IPS-15b (cell line): ENCODE results near the gene TSPEAR.

Source experiments
- H3K27me3 ChIP-seq: one replicate; pipeline ENCODE4 v1.6.1; 2013; ENCODE audit warnings: low read length; ENCODE audit not compliant: control insufficient read depth, insufficient read depth
- H3K36me3 ChIP-seq: one replicate; pipeline ENCODE4 v1.6.1; 2013; ENCODE audit warnings: low read length; ENCODE audit not compliant: control insufficient read depth, insufficient read depth
- H3K4me1 ChIP-seq: one replicate; pipeline ENCODE4 v1.6.1; 2013; ENCODE audit warnings: mild to moderate bottlenecking, low read length; ENCODE audit not compliant: control insufficient read depth, insufficient read depth
- H3K4me3 ChIP-seq: one replicate; pipeline ENCODE4 v1.5.1; 2013; ENCODE audit warnings: low read depth, low read length
- H3K9ac ChIP-seq: one replicate; pipeline ENCODE4 v1.6.1; 2013; ENCODE audit warnings: low read depth, mild to moderate bottlenecking, low read length
- H3K9me3 ChIP-seq: one replicate; pipeline ENCODE4 v1.6.1; 2013; ENCODE audit warnings: mild to moderate bottlenecking, low read length; ENCODE audit not compliant: control insufficient read depth, insufficient read depth

TSPEAR gene

DNA sequence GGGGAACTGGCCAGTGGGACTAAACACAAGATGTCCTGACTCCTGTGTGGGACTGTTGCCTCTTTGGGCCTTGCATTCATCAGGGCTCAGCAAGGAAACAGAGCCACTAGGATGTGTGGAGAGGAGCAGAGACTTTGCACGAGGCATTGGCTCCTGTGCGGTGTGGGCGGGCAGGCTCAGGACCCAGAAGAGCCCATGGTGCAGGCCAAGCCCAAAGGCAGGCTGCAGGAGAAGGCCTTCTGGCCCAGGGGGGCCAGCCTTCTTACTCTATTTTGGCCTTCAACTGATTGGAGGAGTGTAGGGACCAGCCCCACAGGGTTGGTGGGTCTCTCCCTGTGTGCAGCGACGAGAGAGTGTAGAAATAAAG, 232.6 kb downstream of the TSPEAR start:
- Histone ChIP-seq H3K4me3 (no peak overlapping the region), H3K27me3 (no peaks in the 10 kb centered on the region), H3K36me3 (no peaks in the 10 kb centered on the region), H3K9me3 (no peaks in the 10 kb centered on the region), H3K4me1 (no peaks in the 10 kb centered on the region), H3K9ac (no peak overlapping the region)

DNA sequence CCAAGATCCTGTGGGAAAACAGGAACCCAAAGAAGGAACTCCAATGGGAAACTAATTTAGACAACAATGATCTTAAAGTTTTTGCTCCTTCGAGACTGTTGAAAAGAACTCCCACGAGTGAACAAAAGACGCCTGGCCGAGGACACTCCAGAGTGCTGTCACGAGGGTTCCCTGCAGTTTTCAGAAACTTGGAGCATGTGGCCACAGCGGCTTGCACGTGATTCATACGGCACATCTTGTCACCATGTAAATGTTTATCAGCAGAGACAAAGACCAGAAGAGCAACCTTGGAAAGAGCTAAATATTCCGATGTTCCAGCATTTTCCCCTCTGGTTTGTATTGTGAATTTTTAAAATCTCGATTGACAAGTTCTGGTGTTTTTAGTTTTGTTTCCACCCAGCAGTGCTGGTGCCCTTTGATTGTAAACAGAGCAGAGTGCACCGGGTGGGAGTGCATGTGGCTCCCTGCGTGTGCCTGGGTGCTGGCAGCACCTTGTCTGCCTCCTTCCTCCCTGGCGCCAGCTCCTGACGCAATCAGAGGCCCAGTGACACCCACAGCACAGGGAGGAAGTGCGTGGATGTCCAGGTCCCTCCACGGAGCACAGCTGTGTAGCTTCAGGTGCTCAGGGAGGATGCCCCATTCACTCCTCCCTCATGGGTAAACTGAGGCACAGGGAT, 233.1 kb downstream of the TSPEAR start:
- Histone ChIP-seq H3K4me3 (no peak overlapping the region), H3K4me1 (no peaks in the 10 kb centered on the region), H3K36me3 (no peaks in the 10 kb centered on the region), H3K9ac (no peak overlapping the region), H3K9me3 (no peaks in the 10 kb centered on the region), H3K27me3 (no peaks in the 10 kb centered on the region)

DNA sequence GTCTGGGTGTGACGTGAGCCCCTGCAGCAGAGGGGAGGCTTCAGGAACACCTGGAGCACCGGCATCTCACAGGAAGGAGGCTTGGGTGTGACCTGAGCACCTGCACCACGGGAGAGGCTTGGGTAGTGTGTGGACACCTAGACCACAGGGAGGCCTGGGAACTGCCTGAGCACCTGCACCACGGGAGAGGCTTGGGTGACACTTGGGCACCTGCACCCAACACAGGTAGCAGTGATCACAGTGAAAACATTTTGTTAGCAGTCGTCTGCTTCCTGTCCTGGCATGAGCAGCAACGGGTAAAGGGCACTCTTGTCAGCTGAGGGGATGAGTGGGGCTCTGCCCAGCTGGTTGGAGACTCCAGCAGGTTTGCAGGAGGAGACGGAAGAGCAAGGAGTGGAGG, 233.7 kb downstream of the TSPEAR start:
- no peaks in the 10 kb centered on the region for H3K36me3 ChIP-seq
- no peak overlapping the region for H3K9ac ChIP-seq
- H3K9me3 ChIP-seq, result no peaks in the 10 kb centered on the region
- H3K4me3 ChIP-seq, result no peak overlapping the region
- no peaks in the 10 kb centered on the region for H3K4me1 ChIP-seq
- no peaks in the 10 kb centered on the region for H3K27me3 ChIP-seq

DNA sequence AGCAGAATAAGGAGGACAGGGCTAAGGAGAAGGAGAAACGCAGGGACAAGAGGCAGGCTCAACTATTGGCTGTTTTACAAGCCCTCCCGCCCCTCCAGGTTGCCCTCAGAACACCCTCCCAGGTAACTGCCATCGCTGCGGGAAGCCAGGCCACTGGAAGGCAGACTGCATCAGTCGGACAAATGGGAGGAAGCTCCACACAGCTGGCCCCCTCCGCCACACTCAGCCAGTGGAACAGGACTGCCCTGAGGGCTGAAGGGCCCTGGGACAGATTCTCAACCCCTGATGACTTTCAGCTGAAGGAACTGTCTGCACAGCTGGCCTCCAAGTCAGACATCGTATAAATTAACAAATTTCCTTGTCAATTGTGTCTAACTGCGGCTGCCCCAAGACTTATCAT, 234.2 kb downstream of the TSPEAR start:
- Histone ChIP-seq H3K4me3 (no peak overlapping the region), H3K27me3 (no peaks in the 10 kb centered on the region), H3K36me3 (no peaks in the 10 kb centered on the region), H3K9ac (no peak overlapping the region), H3K9me3 (no peaks in the 10 kb centered on the region), H3K4me1 (no peaks in the 10 kb centered on the region)

DNA sequence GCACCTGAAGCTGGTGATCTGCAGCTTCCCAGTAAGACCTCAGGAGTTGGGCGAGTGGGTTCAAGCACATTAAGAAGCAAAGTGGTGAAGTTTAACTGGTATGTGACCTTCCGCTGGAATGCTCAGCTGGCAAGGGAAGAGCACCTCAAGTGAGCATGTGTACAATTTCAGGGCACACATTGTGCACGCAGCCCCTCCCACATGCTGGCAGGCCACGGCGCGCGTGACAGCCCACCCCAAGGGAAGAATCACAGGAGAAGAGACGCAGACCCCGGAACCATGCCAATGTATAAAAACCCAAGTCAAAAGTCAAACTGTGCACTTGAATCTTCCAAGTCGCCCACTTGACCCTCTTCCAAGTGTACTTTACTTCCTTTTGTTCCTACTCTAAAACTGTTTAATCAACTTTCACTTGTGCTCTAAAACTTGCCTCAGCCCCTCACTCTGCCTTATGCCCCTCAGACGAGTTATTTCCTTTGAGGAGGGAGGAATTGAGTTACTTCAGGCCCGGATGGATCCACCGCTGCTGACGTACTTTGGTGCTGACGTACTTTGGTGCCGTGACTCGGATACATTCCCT, 236.0 kb downstream of the TSPEAR start:
- Histone ChIP-seq H3K9me3 (no peaks in the 10 kb centered on the region), H3K9ac (no peak overlapping the region), H3K4me3 (no peak overlapping the region), H3K36me3 (no peaks in the 10 kb centered on the region), H3K27me3 (no peaks in the 10 kb centered on the region), H3K4me1 (no peaks in the 10 kb centered on the region)

DNA sequence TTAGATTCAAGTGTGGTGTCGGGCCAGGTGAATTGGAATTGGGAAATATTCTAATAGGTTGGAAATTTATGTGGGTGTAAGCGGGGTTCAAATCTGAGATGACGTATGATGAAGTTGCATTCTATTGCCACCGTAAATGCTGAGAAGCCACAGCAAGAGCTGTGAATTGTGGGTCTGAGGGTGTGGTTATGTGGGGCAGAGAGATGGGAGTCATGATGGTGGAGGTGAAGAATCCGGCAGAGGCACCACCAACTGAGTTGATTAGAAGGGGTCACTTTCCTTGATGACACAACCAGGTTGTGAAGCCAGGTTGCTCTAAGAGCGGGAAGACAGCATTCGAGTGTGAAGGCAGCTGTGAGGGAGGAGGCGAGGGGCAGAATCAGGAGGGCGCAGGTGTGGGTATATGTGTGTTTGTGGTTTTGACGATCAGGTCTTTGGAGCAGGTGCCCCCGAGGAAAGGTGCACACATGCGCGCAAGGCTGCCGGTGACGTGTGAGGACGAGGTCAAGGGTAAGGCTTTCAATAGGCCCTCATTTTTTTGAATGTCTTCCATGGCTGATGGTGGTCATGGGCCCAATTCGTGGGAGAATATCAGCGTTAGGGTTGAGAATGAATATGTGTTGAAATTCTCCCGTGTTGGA, 237.3 kb downstream of the TSPEAR start:
- H3K36me3 ChIP-seq, result no peaks in the 10 kb centered on the region
- no peak overlapping the region for H3K9ac ChIP-seq
- no peaks in the 10 kb centered on the region for H3K9me3 ChIP-seq
- H3K4me3 ChIP-seq, result no peak overlapping the region
- H3K27me3 ChIP-seq, result no peaks in the 10 kb centered on the region
- no peaks in the 10 kb centered on the region for H3K4me1 ChIP-seq

DNA sequence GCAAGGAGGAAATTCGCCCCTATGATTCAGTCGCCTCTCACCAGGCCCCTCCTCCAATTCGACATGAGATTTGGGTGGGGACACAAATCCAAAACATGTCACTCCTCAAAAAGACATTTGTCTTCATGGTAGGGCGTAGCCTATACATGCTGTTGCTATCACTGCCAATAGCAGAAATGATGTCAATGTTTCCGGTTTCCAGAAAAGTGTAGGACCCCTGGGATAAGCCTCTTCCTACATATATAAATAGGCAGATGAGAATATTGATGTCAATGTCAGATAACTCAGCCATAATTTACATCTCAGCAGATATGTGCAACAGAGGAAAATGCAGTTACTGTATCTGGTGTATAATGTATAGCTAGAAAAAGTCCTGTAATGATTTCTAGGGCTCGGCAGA, 239.4 kb downstream of the TSPEAR start:
- H3K9ac ChIP-seq, result no peak overlapping the region
- no peaks in the 10 kb centered on the region for H3K36me3 ChIP-seq
- no peaks in the 10 kb centered on the region for H3K27me3 ChIP-seq
- H3K4me3 ChIP-seq, result no peak overlapping the region
- no peaks in the 10 kb centered on the region for H3K4me1 ChIP-seq
- H3K9me3 ChIP-seq, result no peaks in the 10 kb centered on the region

DNA sequence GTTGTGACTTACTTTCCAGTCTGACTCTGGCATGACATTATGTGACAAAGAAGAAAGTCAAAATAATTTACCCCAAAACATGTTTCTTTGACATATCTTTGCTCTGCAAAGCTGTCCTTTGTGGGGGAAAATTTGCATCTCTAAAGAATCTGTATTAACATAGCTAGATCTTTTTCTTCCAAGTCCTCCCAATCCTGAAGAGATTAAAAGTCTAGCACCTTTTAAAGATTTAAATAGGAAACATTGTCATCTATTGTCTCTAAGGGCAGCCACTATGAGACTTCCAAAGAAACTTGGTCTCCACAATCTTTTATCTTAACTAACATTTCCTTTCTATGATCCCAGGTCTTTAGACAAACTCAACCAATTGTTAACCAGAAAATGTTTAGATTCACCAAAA, 240.0 kb downstream of the TSPEAR start:
- no peaks in the 10 kb centered on the region for H3K4me1 ChIP-seq
- no peak overlapping the region for H3K9ac ChIP-seq
- no peak overlapping the region for H3K4me3 ChIP-seq

DNA sequence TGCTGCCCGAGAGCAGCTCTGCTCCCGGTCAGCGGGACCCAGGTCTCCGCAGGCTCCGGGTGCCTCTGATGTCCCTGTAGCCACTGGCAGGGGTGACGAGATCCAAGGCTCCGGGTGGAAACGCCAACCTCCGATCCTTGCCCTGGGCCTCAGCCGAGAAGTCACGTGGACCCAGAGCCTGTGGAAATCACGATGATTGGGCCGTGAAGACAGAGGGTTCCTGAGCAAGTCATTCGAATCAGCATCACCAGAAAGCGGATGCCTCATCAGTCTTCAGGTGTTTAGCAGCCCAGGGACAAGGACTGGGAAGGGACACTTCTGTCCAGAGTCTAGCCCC, 243.5 kb downstream of the TSPEAR start:
- H3K4me1 ChIP-seq, result no peaks in the 10 kb centered on the region
- no peaks in the 10 kb centered on the region for H3K27me3 ChIP-seq
- H3K9ac ChIP-seq, result no peak overlapping the region
- no peaks in the 10 kb centered on the region for H3K9me3 ChIP-seq
- H3K4me3 ChIP-seq, result no peak overlapping the region
- no peaks in the 10 kb centered on the region for H3K36me3 ChIP-seq

More for the DNA sequence above, 240.0 kb downstream of the TSPEAR start:
- Histone ChIP-seq H3K9me3 (no peaks in the 10 kb centered on the region), H3K27me3 (no peaks in the 10 kb centered on the region), H3K36me3 (no peaks in the 10 kb centered on the region)

DNA sequence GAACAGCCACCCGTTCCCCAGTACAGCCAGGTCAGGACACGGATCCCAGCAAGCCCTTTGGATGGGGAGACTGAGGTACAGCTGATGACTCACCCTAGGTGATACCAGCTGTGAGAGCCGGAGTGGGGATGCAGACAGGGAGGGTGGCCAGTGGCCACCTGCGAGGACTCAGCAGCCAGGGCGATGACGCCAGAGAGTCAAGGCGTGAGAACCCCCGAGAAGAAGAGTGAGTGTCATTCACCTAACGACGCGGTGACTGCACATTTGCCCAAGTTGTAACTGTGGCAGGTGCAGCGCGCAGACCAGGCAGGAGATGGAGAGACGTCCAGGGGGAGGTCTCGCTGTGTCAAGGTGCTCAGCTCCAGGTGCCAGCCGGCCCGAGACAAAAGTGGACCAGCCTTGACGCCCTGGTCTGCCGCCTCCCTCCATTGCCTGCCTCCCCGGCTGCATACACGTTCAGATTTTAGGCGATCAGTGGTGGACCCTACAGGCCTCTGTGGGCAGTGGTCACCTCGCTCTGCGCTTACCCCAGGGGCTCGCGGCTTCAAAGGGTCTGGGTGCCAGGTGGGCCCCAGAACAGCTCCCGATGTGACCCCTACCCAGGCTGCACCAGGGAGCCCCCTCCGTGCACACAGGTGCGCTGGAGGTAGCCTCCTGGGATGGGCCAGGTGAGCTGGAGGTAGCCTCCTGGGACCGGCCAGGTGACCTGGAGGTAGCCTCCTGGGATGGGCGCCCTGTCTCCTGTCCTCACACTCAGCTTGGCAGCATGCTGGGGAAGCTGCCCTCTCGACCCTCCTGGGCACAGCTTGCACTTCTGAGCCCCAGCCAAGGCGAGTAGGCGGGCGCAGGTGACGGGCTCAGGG, 244.1 kb downstream of the TSPEAR start:
- H3K27me3 ChIP-seq, result no peaks in the 10 kb centered on the region
- H3K9me3 ChIP-seq, result no peaks in the 10 kb centered on the region
- H3K9ac ChIP-seq, result no peak overlapping the region
- no peaks in the 10 kb centered on the region for H3K4me1 ChIP-seq
- no peaks in the 10 kb centered on the region for H3K36me3 ChIP-seq
- no peak overlapping the region for H3K4me3 ChIP-seq

DNA sequence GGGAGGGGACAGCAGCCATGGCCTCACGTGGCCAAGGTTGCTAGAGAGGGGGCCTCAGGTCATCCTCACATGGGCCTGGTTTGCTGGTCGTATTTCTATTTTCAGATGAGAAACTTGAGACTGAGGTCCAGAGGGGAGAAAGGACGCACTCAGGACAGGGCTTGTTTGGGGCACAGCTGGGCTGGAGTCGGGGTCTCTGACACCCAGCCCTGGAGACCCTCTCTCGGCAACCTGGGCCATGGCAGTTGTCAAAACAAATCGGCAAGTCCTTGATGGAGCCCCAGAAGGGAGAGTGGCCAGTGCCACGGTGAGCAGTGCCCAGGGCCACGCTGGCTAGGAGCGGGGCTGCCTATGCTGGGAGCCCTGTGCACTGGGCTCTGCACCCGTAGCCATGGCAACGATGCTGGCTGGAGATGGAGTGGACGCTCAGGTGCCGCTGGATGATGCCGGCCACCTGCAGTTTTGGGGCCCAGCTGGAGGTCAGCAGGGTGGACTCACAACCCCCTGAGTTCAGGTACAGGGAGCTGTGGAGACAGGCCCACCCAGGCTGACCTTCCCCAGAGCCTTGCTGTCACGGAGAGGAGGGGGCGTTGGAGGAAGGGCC, 244.9 kb downstream of the TSPEAR start:
- Histone ChIP-seq H3K27me3 (no peaks in the 10 kb centered on the region), H3K4me3 (no peak overlapping the region), H3K4me1 (no peaks in the 10 kb centered on the region), H3K9me3 (no peaks in the 10 kb centered on the region), H3K36me3 (no peaks in the 10 kb centered on the region), H3K9ac (no peak overlapping the region)
